Mucosa of descending colon (tissue), 3 donors: ENCODE results near the gene TSPAN31. TPM values are rescaled to one million over a fixed set of nuclear protein-coding genes. Genes with fewer than 3 reads are reported as not detected.

Experiments used
- ATAC-seq: fragments of 200-7000 bp; cut with Tn5 transposase; one replicate; pipeline ENCODE4 v1.9.1; 2020; ENCODE audit warnings: mild to moderate bottlenecking, moderate library complexity
- DNase-seq, 3 donors: peaks; one replicate each; pipeline ENCODE4 v3.0.0-alpha.2; 2020
- H3K36me3 ChIP-seq: fragments of 200-600 bp; one replicate; pipeline ENCODE4 v1.8.0; 2021; ENCODE audit warnings: low read depth, mild to moderate bottlenecking
- H3K4me1 ChIP-seq: fragments of 200-600 bp; one replicate; pipeline ENCODE4 v1.8.0; 2021; ENCODE audit warnings: low read depth, mild to moderate bottlenecking
- H3K4me3 ChIP-seq: fragments of 200-600 bp; one replicate; pipeline ENCODE4 v1.8.0; 2021; ENCODE audit warnings: mild to moderate bottlenecking
- H3K9me3 ChIP-seq: fragments of 200-600 bp; one replicate; pipeline ENCODE4 v1.8.0; 2021; ENCODE audit warnings: mild to moderate bottlenecking
- CTCF ChIP-seq: fragments of 200-600 bp; IDR thresholded peaks from one replicate; pipeline ENCODE4 v1.8.0; 2022; ENCODE audit warnings: antibody characterized with exemption, mild to moderate bottlenecking
- intact Hi-C, 2 donors: fragments of 100-400 bp; cut with DNase I in 1 of 2; cut with micrococcal nuclease in 1 of 2; formaldehyde crosslinking; loops; one replicate each; pipeline versions ENCODE4 v1.11.0 to v1.11.1; 2022; cut with DNase I, micrococcal nuclease
- total RNA-seq, 3 donors: library from RNA; stranded (reverse); fragmentation: NEBNext Ultra II Directional in 2 of 3; extraction: Animal tissue kit (Norgen Biotek cat#: 25700) in 2 of 3; gene quantifications; one replicate each; pipeline versions ENCODE4 v1.2.1 to v1.2.4, GENCODE V29; 2021 to 2023
- donor health status: DM: no; HTN: no; CAD: no; lungs with moderate emphysema.
- donor health status: DM: no; HTN: no; CAD: no.
- donor health status: DM: no; HTN: yes; CAD: no.

The TSPAN31 gene
- total RNA-seq, 3 donors from 2014 or later, result 29.2 to 39.8 (median 30.5) TPM

- peaks cover 42% of the 10 kb centered on the region for H3K4me1 ChIP-seq
- intact Hi-C loops, result no loop called here
- no peak for ATAC-seq
Observed at GRCh38 chr12:57752668-57753000, 7.8 kb downstream of the TSPAN31 start.

GRCh38 chr12:57753756-57754337, 9.0 kb downstream of the TSPAN31 start:
- TF ChIP-seq CTCF, result no peak
- Histone ChIP-seq H3K4me3 (no peak overlapping the region), H3K4me1 (peaks cover 42% of the 10 kb centered on the region), H3K9me3 (no peaks in the 10 kb centered on the region), H3K36me3 (no peaks in the 10 kb centered on the region)
- no peak for ATAC-seq
- intact Hi-C loops, result no loop called here
- no peak for DNase-seq

More at GRCh38 chr12:57752668-57753000, 7.8 kb downstream of the TSPAN31 start:
- Histone ChIP-seq H3K9me3 (no peaks in the 10 kb centered on the region), H3K36me3 (no peaks in the 10 kb centered on the region), H3K4me3 (no peak overlapping the region)
- no peak for TF ChIP-seq CTCF
- DNase-seq, result no peak

- no peaks in the 10 kb centered on the region for H3K36me3 ChIP-seq
- DNase-seq (peak; percentile 90 to 93 (median 92)), ATAC-seq (peak; percentile 66)
- peaks cover 42% of the 10 kb centered on the region for H3K4me1 ChIP-seq
- intact Hi-C loops, result no loop called here
- no peak for TF ChIP-seq CTCF
- H3K9me3 ChIP-seq, result no peaks in the 10 kb centered on the region
- H3K4me3 ChIP-seq, result peak within 1 kb of the TSS; percentile 50
Observed at GRCh38 chr12:57754411-57755193, 9.8 kb downstream of the TSPAN31 start, which contains the start of gene MARCHF9. Gene MARCHF9 (plus strand): TSS chr12:57755103. CDS start chr12:57755529, 426 bp downstream.

- TF ChIP-seq CTCF, result no peak
- DNase-seq (no peak), ATAC-seq (no peak)
- Histone ChIP-seq H3K4me3 (peak overlapping the region; percentile 50), H3K36me3 (no peaks in the 10 kb centered on the region), H3K4me1 (peaks cover 42% of the 10 kb centered on the region), H3K9me3 (no peaks in the 10 kb centered on the region)
- intact Hi-C loops, result no loop called here
Observed at GRCh38 chr12:57755194-57755453, 10.3 kb downstream of the TSPAN31 start.

GRCh38 chr12:57755454-57756372, 10.9 kb downstream of the TSPAN31 start:
- no peak for TF ChIP-seq CTCF
- peak overlapping the region; percentile 50 for H3K4me3 ChIP-seq
- H3K4me1 ChIP-seq, result peaks cover 42% of the 10 kb centered on the region
- peak; percentile 61 to 82 (median 79) for DNase-seq
- no peaks in the 10 kb centered on the region for H3K9me3 ChIP-seq
- intact Hi-C loops, result no loop called here
- peak; percentile 14 for ATAC-seq
- H3K36me3 ChIP-seq, result no peaks in the 10 kb centered on the region
